ENCODE results near the gene NUP214.
"Not testable (repeated sequence)": the region's sequence is repeated elsewhere in the genome, so short reads cannot be mapped to it uniquely, and the experiment has no call there.

Gene NUP214

GRCh38 chr9:131197160-131197911 is 72.0 kb downstream of the NUP214 start:
- DNase-seq (ENCODE audit: low read depth, low spot score) = no peak
- H3K4me3 ChIP-seq (ENCODE audit: insufficient read length, low read depth) = no peak overlapping the region
- peaks cover 63% of the 10 kb centered on the region for H3K36me3 ChIP-seq (ENCODE audit: insufficient read depth, insufficient read length, low read length)
- no peaks in the 10 kb centered on the region for H3K4me1 ChIP-seq (ENCODE audit: insufficient read depth, insufficient read length)
- no peaks in the 10 kb centered on the region for H3K9me3 ChIP-seq (ENCODE audit: insufficient read depth, low read length)
- no peak overlapping the region for H3K9ac ChIP-seq (ENCODE audit: insufficient read length, low read depth)
- TF ChIP-seq ZNF274 (IDR thresholded peaks at IDR 0.05; ENCODE audit: low read depth, low read length) (no peak), YY1 (IDR thresholded peaks at IDR 0.05; ENCODE audit: insufficient read depth, insufficient read length) (no peak), SUZ12 (IDR thresholded peaks at IDR 0.05; ENCODE audit: extremely low read depth, insufficient read depth, insufficient read length) (no peak)
- no peaks in the 10 kb centered on the region for H3K27me3 ChIP-seq (ENCODE audit: insufficient read depth, insufficient read length)

- no peak for DNase-seq (ENCODE audit: low read depth, low spot score)
- Histone ChIP-seq H3K9me3 (ENCODE audit: insufficient read depth, low read length) (no peaks in the 10 kb centered on the region), H3K27me3 (ENCODE audit: insufficient read depth, insufficient read length) (no peaks in the 10 kb centered on the region), H3K36me3 (ENCODE audit: insufficient read depth, insufficient read length, low read length) (peaks cover 63% of the 10 kb centered on the region), H3K4me1 (ENCODE audit: insufficient read depth, insufficient read length) (no peaks in the 10 kb centered on the region), H3K9ac (ENCODE audit: insufficient read length, low read depth) (no peak overlapping the region), H3K4me3 (ENCODE audit: insufficient read length, low read depth) (no peak overlapping the region)
- TF ChIP-seq YY1 (IDR thresholded peaks at IDR 0.05; ENCODE audit: insufficient read depth, insufficient read length) (no peak), ZNF274 (IDR thresholded peaks at IDR 0.05; ENCODE audit: low read depth, low read length) (no peak), SUZ12 (IDR thresholded peaks at IDR 0.05; ENCODE audit: extremely low read depth, insufficient read depth, insufficient read length) (no peak)
Measured at GRCh38 chr9:131198041-131198715, 72.8 kb downstream of the NUP214 start.

DNA sequence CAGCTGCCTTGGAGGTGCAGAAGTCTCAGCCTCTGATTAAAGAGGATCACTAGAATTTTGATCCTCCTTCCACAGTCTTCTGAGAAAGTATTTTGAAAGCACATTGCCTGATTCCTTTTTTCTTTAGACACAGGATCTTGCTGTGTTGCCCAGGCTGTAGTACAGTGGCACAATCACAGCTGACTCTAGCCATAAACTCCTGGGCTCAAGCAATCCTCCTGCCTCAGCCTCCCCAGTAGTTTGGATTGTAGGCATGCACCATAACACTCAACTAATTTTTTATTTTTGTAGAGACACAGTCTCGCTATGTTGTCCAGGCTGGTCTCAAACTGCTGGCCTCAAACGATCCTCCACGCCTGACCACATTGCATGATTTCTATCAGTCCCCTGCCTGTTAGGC is 76.5 kb downstream of the NUP214 start:
- no peak overlapping the region for H3K4me3 ChIP-seq (ENCODE audit: insufficient read length, low read depth)
- TF ChIP-seq SUZ12 (IDR thresholded peaks at IDR 0.05; ENCODE audit: extremely low read depth, insufficient read depth, insufficient read length) = no peak
- TF ChIP-seq YY1 (IDR thresholded peaks at IDR 0.05; ENCODE audit: insufficient read depth, insufficient read length) = no peak
- TF ChIP-seq ZNF274 (IDR thresholded peaks at IDR 0.05; ENCODE audit: low read depth, low read length) = no peak
- no peaks in the 10 kb centered on the region for H3K9me3 ChIP-seq (ENCODE audit: insufficient read depth, low read length)
- H3K4me1 ChIP-seq (ENCODE audit: insufficient read depth, insufficient read length) = no peaks in the 10 kb centered on the region
- DNase-seq (ENCODE audit: low read depth, low spot score) = no peak
- no peak overlapping the region for H3K9ac ChIP-seq (ENCODE audit: insufficient read length, low read depth)
- H3K36me3 ChIP-seq (ENCODE audit: insufficient read depth, insufficient read length, low read length) = peaks cover 76% of the 10 kb centered on the region
- no peaks in the 10 kb centered on the region for H3K27me3 ChIP-seq (ENCODE audit: insufficient read depth, insufficient read length)

DNA sequence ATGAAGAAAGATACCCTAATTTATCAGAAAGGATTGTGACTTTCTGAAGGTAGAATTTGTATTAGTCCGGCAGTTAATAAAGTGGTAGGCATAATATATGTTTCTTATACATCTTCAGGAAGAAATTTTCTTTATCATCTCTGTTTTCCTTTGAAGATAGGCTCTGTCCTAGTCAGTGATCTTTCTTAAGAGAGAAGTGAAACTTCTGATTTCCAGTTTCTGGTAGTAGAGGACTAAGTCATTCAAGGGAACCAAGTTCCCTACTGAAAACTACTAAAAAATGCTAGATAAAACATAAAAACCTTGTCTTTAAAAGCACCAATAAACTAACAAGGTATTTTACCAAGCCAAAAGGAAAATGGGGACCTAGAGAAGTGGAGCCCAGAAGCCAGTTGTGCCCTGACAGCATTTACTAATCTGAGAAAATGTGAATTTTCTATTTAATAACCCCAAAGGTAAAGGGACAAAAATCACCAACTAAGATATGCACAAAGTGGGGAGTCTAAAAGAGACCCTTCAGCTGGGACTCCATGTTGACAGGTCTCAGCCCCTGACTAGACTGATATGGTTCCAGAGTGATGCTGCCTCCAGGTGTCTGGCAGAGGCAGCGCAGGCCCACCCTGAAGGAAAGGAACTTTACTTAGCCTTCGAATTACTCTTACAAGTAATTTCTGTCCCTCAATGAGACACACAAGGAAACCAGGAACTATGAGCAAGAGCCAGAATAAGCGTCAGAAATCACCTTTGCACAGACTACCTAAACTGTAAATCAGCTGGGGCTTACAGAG is 78.2 kb downstream of the NUP214 start:
- H3K27me3 ChIP-seq (ENCODE audit: insufficient read depth, insufficient read length) = no peaks in the 10 kb centered on the region
- peak; percentile 35 for DNase-seq (ENCODE audit: low read depth, low spot score)
- H3K36me3 ChIP-seq (ENCODE audit: insufficient read depth, insufficient read length, low read length) = peaks cover 68% of the 10 kb centered on the region
- H3K9me3 ChIP-seq (ENCODE audit: insufficient read depth, low read length) = no peaks in the 10 kb centered on the region
- TF ChIP-seq ZNF274 (IDR thresholded peaks at IDR 0.05; ENCODE audit: low read depth, low read length) (no peak), YY1 (IDR thresholded peaks at IDR 0.05; ENCODE audit: insufficient read depth, insufficient read length) (no peak), SUZ12 (IDR thresholded peaks at IDR 0.05; ENCODE audit: extremely low read depth, insufficient read depth, insufficient read length) (no peak)
- no peak overlapping the region for H3K4me3 ChIP-seq (ENCODE audit: insufficient read length, low read depth)
- no peaks in the 10 kb centered on the region for H3K4me1 ChIP-seq (ENCODE audit: insufficient read depth, insufficient read length)
- H3K9ac ChIP-seq (ENCODE audit: insufficient read length, low read depth) = no peak overlapping the region

- TF ChIP-seq ZNF274 (IDR thresholded peaks at IDR 0.05; ENCODE audit: low read depth, low read length) = no peak
- TF ChIP-seq YY1 (IDR thresholded peaks at IDR 0.05; ENCODE audit: insufficient read depth, insufficient read length) = no peak
- no peak for TF ChIP-seq SUZ12 (IDR thresholded peaks at IDR 0.05; ENCODE audit: extremely low read depth, insufficient read depth, insufficient read length)
- H3K36me3 ChIP-seq (ENCODE audit: insufficient read depth, insufficient read length, low read length) = peaks cover 66% of the 10 kb centered on the region
- peak; percentile 73 for DNase-seq (ENCODE audit: low read depth, low spot score)
- H3K4me1 ChIP-seq (ENCODE audit: insufficient read depth, insufficient read length) = no peaks in the 10 kb centered on the region
- H3K9me3 ChIP-seq (ENCODE audit: insufficient read depth, low read length) = no peaks in the 10 kb centered on the region
- no peaks in the 10 kb centered on the region for H3K27me3 ChIP-seq (ENCODE audit: insufficient read depth, insufficient read length)
- H3K9ac ChIP-seq (ENCODE audit: insufficient read length, low read depth) = no peak overlapping the region
- no peak overlapping the region for H3K4me3 ChIP-seq (ENCODE audit: insufficient read length, low read depth)
Measured at GRCh38 chr9:131204285-131204684, 78.9 kb downstream of the NUP214 start.

DNA sequence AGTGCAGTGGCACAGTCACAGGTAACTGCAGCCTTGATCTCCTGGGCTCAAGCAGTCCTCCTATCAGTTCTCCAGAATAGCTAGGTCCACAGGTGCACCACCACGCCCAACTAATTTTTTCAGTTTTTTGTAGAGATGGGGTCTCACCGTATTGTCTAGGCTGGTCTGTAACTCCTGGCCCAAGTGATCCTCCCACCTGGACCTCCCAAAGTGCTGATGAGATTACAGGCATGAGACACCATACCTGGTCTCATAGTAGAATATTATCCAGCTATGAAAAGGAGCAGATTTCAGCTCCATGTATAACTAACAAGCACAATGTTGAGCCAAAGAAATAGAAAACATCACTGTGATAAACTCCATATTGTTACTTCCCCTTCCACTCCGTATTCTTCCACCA is 81.1 kb downstream of the NUP214 start:
- no peak overlapping the region for H3K4me3 ChIP-seq (ENCODE audit: insufficient read length, low read depth)
- peaks cover 9% of the 10 kb centered on the region; the same call in 1 of the 2 replicates for H3K9me3 ChIP-seq (ENCODE audit: insufficient read depth, low read length)
- no peaks in the 10 kb centered on the region for H3K4me1 ChIP-seq (ENCODE audit: insufficient read depth, insufficient read length)
- TF ChIP-seq YY1 (IDR thresholded peaks at IDR 0.05; ENCODE audit: insufficient read depth, insufficient read length) = no peak
- TF ChIP-seq SUZ12 (IDR thresholded peaks at IDR 0.05; ENCODE audit: extremely low read depth, insufficient read depth, insufficient read length) = no peak
- TF ChIP-seq ZNF274 (IDR thresholded peaks at IDR 0.05; ENCODE audit: low read depth, low read length) = no peak
- DNase-seq (ENCODE audit: low read depth, low spot score) = no peak
- H3K9ac ChIP-seq (ENCODE audit: insufficient read length, low read depth) = no peak overlapping the region
- H3K36me3 ChIP-seq (ENCODE audit: insufficient read depth, insufficient read length, low read length) = peaks cover 67% of the 10 kb centered on the region
- H3K27me3 ChIP-seq (ENCODE audit: insufficient read depth, insufficient read length) = no peaks in the 10 kb centered on the region

DNA sequence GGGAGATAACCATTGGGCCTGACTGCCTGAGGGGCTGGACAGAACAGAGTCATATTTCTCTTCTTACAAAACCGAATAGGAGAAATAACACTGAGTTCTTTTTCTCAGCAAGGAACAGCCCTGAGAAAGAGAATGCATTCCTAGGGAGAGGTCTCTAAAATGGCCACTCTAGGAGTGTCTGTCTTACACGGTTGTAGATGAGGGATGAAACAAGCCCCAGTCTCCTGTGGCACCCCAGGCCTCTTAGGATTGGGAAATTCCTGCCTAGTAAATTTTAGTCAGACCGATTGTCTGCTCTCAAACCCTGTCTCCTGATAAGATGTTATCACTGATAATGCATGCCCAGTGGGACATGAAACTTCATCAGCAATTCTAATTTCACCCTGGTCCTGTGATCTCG is 86.5 kb downstream of the NUP214 start:
- Histone ChIP-seq H3K36me3 (ENCODE audit: insufficient read depth, insufficient read length, low read length) (peaks cover 31% of the 10 kb centered on the region), H3K9me3 (ENCODE audit: insufficient read depth, low read length) (peaks cover 19% of the 10 kb centered on the region; the same call in 1 of the 2 replicates)
- H3K4me1 ChIP-seq (ENCODE audit: insufficient read depth, insufficient read length); DNase-seq (ENCODE audit: low read depth, low spot score); H3K27me3 ChIP-seq (ENCODE audit: insufficient read depth, insufficient read length); H3K4me3 ChIP-seq (ENCODE audit: insufficient read length, low read depth); H3K9ac ChIP-seq (ENCODE audit: insufficient read length, low read depth): not testable (repeated sequence)
